ENCODE results near the gene NUP50. TPM values are rescaled to one million over a fixed set of nuclear protein-coding genes. Genes with fewer than 3 reads are reported as not detected.
A peak's percentile ranks its signal among the peaks of the same experiment; 100 is the strongest.

NUP50 gene
- total and polyA plus RNA-seq, 2 donors from 2014 or later = 11.3 to 64.2 TPM

GRCh38 chr22:45208993-45209838 is 45.5 kb downstream of the NUP50 start:
- H3K9ac ChIP-seq (ENCODE audit: low read length in 3 of 3) = no peak overlapping the region
- no peaks in the 10 kb centered on the region for H3K27me3 ChIP-seq (ENCODE audit: control insufficient read depth, insufficient read depth, low read length)
- no peak for TF ChIP-seq CTCF (IDR thresholded peaks at IDR 0.05; ENCODE audit: borderline replicate concordance, extremely low read depth, insufficient read depth)
- no peak overlapping the region for H3K4me3 ChIP-seq (ENCODE audit: low read length in 3 of 3)
- peaks cover 0 to 7% (median 0%) of the 10 kb centered on the region in 3 donors for H3K36me3 ChIP-seq (ENCODE audit: control insufficient read depth in 2 of 3, insufficient read depth in 3 of 3, low read length in 3 of 3)
- H3K4me1 ChIP-seq (ENCODE audit: control insufficient read depth in 2 of 3, insufficient read depth in 2 of 3, low read depth in 1 of 3, low read length in 3 of 3) = peaks cover 0 to 2% (median 0%) of the 10 kb centered on the region in 3 donors
- H3K27ac ChIP-seq (ENCODE audit: low read depth in 2 of 2, low read length in 2 of 2) = no peak overlapping the region
- FAIRE-seq = no peak
- DNase-seq = peak in 4 of 5 donors; percentile 30 to 73 (median 48)
- no peaks in the 10 kb centered on the region for H3K9me3 ChIP-seq (ENCODE audit: control insufficient read depth in 2 of 3, insufficient read depth in 1 of 3, low read length in 3 of 3)
- intact Hi-C loops (cut with DNase I) = no loop called here

- Histone ChIP-seq H3K27me3 (ENCODE audit: control insufficient read depth, insufficient read depth, low read length) (no peaks in the 10 kb centered on the region), H3K4me1 (ENCODE audit: control insufficient read depth in 2 of 3, insufficient read depth in 2 of 3, low read depth in 1 of 3, low read length in 3 of 3) (peaks cover 0 to 2% (median 0%) of the 10 kb centered on the region in 3 donors), H3K27ac (ENCODE audit: low read depth in 2 of 2, low read length in 2 of 2) (no peak overlapping the region), H3K9me3 (ENCODE audit: control insufficient read depth in 2 of 3, insufficient read depth in 1 of 3, low read length in 3 of 3) (no peaks in the 10 kb centered on the region), H3K36me3 (ENCODE audit: control insufficient read depth in 2 of 3, insufficient read depth in 3 of 3, low read length in 3 of 3) (peaks cover 0 to 3% (median 0%) of the 10 kb centered on the region in 3 donors), H3K4me3 (ENCODE audit: low read length in 3 of 3) (no peak overlapping the region), H3K9ac (ENCODE audit: low read length in 3 of 3) (no peak overlapping the region)
- no peak for FAIRE-seq
- intact Hi-C loops (cut with DNase I) = no loop called here
- TF ChIP-seq CTCF (IDR thresholded peaks at IDR 0.05; ENCODE audit: borderline replicate concordance, extremely low read depth, insufficient read depth) = no peak
- DNase-seq = peak in 1 of 5 donors; percentile 58
Observed at GRCh38 chr22:45210174-45210573, 46.4 kb downstream of the NUP50 start.

GRCh38 chr22:45210577-45210976 is 46.9 kb downstream of the NUP50 start:
- intact Hi-C loops (cut with DNase I) = no loop called here
- H3K4me1 ChIP-seq (ENCODE audit: control insufficient read depth in 2 of 3, insufficient read depth in 2 of 3, low read depth in 1 of 3, low read length in 3 of 3) = peaks cover 0 to 2% (median 0%) of the 10 kb centered on the region in 3 donors
- H3K27me3 ChIP-seq (ENCODE audit: control insufficient read depth, insufficient read depth, low read length) = no peaks in the 10 kb centered on the region
- no peak overlapping the region for H3K9ac ChIP-seq (ENCODE audit: low read length in 3 of 3)
- TF ChIP-seq CTCF (IDR thresholded peaks at IDR 0.05; ENCODE audit: borderline replicate concordance, extremely low read depth, insufficient read depth) = no peak
- H3K27ac ChIP-seq (ENCODE audit: low read depth in 2 of 2, low read length in 2 of 2) = no peak overlapping the region
- no peaks in the 10 kb centered on the region for H3K36me3 ChIP-seq (ENCODE audit: control insufficient read depth in 2 of 3, insufficient read depth in 3 of 3, low read length in 3 of 3)
- peak in 1 of 5 donors; percentile 55 for DNase-seq
- FAIRE-seq = no peak
- no peak overlapping the region for H3K4me3 ChIP-seq (ENCODE audit: low read length in 3 of 3)
- no peaks in the 10 kb centered on the region for H3K9me3 ChIP-seq (ENCODE audit: control insufficient read depth in 2 of 3, insufficient read depth in 1 of 3, low read length in 3 of 3)
